ENCODE measurements around the gene AP2A1.

AP2A1 gene

GRCh38 chr19:49838885-49839588, 72.2 kb downstream of the AP2A1 start:
- DNase-seq (ENCODE audit: low spot score) = no peak

- DNase-seq (ENCODE audit: low spot score) = no peak
These were observed 72.9 kb downstream of the AP2A1 start for GRCh38 chr19:49839713-49840112.

- DNase-seq (ENCODE audit: low spot score) = no peak
These were observed 73.5 kb downstream of the AP2A1 start for GRCh38 chr19:49840321-49840720.

- DNase-seq (ENCODE audit: low spot score) = no peak
These were observed 74.0 kb downstream of the AP2A1 start for GRCh38 chr19:49840736-49841249.

- DNase-seq (ENCODE audit: low spot score) = no peak
These were observed 76.5 kb downstream of the AP2A1 start for GRCh38 chr19:49843265-49843664.

GRCh38 chr19:49844138-49845095, 77.6 kb downstream of the AP2A1 start:
- no peak for DNase-seq (ENCODE audit: low spot score)

GRCh38 chr19:49845414-49845813, 78.6 kb downstream of the AP2A1 start:
- no peak for DNase-seq (ENCODE audit: low spot score)

- no peak for DNase-seq (ENCODE audit: low spot score)
These were observed 79.6 kb downstream of the AP2A1 start for GRCh38 chr19:49846408-49846807.

GRCh38 chr19:49847731-49848696, 81.2 kb downstream of the AP2A1 start:
- peak; percentile 59 for DNase-seq (ENCODE audit: low spot score)

- no peak for DNase-seq (ENCODE audit: low spot score)
These were observed 82.1 kb downstream of the AP2A1 start for GRCh38 chr19:49848938-49849337.

GRCh38 chr19:49849433-49850220, 82.8 kb downstream of the AP2A1 start:
- DNase-seq (ENCODE audit: low spot score) = no peak

GRCh38 chr19:49850221-49850486, 83.4 kb downstream of the AP2A1 start:
- no peak for DNase-seq (ENCODE audit: low spot score)

GRCh38 chr19:49850487-49851342, 83.9 kb downstream of the AP2A1 start, which contains the start of gene PTOV1:
Gene PTOV1 (plus strand): TSS chr19:49851159.
- peak; percentile 98 for DNase-seq (ENCODE audit: low spot score)

- DNase-seq (ENCODE audit: low spot score) = no peak
These were observed 84.9 kb downstream of the AP2A1 start for GRCh38 chr19:49851456-49852259.

- no peak for DNase-seq (ENCODE audit: low spot score)
These were observed 85.9 kb downstream of the AP2A1 start for GRCh38 chr19:49852631-49853126.

GRCh38 chr19:49853852-49854377, 87.1 kb downstream of the AP2A1 start:
- no peak for DNase-seq (ENCODE audit: low spot score)

- DNase-seq (ENCODE audit: low spot score) = no peak
These were observed 87.8 kb downstream of the AP2A1 start for GRCh38 chr19:49854378-49855263.

- DNase-seq (ENCODE audit: low spot score) = no peak
These were observed 88.5 kb downstream of the AP2A1 start for GRCh38 chr19:49855277-49855675.

Data from AG08395 (cell line).